ENCODE data around the gene KIZ.

KIZ gene, protein sequence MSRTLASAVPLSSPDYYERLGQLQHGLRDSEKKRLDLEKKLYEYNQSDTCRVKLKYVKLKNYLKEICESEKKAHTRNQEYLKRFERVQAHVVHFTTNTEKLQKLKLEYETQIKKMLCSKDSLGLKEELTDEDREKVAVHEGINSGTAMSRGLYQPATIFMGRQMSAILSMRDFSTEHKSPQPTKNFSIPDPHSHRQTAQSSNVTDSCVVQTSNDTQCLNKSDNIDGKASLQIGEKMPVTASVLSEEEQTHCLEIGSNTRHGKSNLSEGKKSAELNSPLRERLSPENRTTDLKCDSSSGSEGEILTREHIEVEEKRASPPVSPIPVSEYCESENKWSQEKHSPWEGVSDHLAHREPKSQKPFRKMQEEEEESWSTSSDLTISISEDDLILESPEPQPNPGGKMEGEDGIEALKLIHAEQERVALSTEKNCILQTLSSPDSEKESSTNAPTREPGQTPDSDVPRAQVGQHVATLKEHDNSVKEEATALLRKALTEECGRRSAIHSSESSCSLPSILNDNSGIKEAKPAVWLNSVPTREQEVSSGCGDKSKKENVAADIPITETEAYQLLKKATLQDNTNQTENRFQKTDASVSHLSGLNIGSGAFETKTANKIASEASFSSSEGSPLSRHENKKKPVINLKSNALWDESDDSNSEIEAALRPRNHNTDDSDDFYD

GRCh38 chr20:21125849-21126580 is at the start of gene KIZ:
TSS of gene KIZ (plus strand) at chr20:21126082. CDS start at chr20:21126116, 34 bp downstream.
- DNase-seq (ENCODE audit: low read depth in 3 of 3): peak; percentile 94 to 99 (median 98)

- DNase-seq (ENCODE audit: low read depth in 3 of 3): no peak
Measured at GRCh38 chr20:21077809-21078345, 48.0 kb upstream of the KIZ start.

DNA sequence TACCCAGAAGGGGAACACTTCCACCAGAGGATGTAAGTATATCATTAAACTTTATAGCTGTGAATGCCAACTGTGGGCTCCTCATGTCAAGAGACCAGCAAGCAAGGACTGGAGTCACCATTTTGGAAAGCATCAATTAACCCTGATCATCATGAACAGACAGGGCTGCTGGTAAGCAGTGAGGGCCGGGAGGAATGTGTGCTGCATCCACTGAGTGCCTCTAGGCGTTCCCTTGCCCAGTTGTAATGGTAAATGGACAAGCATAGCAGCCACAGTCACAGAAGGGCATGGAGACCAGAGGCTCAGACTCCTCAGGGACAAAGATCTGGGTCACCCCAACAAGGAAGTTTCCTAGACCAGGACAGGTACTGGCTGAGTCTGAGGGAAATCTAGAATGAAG is 43.3 kb upstream of the KIZ start:
- no peak for DNase-seq (ENCODE audit: low read depth in 3 of 3)

GRCh38 chr20:21083825-21084325 is 42.0 kb upstream of the KIZ start:
- DNase-seq (ENCODE audit: low read depth in 3 of 3): no peak

DNA sequence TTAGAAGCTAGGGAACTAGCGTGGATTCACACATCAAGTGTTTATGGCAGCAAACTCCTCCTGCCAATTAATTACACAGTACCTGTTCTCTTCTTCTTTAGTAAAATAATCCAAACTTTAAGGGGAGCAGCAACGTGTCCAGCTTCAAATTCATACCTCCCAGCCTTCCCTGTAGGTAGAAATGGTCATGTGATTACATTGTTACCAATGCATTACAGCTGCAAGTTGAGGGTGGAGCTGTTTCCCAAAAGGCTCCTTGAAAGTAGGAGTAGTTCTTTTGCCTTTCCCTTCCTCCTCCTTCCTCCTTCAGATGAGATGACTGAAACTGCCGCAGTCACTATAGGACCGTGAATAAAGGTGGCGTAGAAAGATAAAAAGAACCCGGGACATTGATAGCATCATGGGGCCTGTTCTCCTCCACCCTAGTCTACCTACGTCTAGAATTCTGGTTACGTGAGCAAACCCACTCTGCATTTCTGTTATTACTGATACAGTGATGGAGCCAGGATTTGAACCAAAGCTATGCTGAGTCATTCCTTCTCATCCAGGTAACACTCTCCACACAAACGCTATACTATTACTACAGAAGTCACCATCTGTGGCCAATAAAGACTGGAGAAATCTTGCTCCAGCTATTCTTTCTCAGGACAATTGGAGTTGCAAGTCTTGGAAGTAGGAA is 37.9 kb upstream of the KIZ start:
- no peak for DNase-seq (ENCODE audit: low read depth in 3 of 3)

- no peak for DNase-seq (ENCODE audit: low read depth in 3 of 3)
Measured at GRCh38 chr20:21089391-21089790, 36.5 kb upstream of the KIZ start.

GRCh38 chr20:21090111-21090618 is 35.7 kb upstream of the KIZ start:
- no peak for DNase-seq (ENCODE audit: low read depth in 3 of 3)

GRCh38 chr20:21090721-21091120 is 35.2 kb upstream of the KIZ start:
- DNase-seq (ENCODE audit: low read depth in 3 of 3): no peak

DNA sequence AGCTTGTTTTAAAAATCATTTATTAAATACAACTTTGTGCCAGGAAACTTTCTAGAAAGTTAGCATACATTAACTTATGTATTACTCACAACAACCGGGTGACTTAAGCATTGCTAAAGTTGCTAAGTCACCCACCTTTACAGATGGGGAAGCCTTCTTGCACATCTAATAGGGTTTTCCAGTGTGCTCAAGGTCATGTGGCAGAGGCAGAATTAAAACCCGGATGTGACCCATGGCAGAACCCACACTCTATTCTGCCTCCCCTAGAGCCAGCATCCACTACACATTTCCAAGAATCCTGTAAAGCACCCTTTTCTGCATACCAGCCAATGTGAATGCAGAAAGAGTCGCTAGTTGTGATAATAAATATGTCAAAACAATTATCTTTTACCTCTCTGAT is 33.1 kb upstream of the KIZ start:
- no peak for DNase-seq (ENCODE audit: low read depth in 3 of 3)

DNA sequence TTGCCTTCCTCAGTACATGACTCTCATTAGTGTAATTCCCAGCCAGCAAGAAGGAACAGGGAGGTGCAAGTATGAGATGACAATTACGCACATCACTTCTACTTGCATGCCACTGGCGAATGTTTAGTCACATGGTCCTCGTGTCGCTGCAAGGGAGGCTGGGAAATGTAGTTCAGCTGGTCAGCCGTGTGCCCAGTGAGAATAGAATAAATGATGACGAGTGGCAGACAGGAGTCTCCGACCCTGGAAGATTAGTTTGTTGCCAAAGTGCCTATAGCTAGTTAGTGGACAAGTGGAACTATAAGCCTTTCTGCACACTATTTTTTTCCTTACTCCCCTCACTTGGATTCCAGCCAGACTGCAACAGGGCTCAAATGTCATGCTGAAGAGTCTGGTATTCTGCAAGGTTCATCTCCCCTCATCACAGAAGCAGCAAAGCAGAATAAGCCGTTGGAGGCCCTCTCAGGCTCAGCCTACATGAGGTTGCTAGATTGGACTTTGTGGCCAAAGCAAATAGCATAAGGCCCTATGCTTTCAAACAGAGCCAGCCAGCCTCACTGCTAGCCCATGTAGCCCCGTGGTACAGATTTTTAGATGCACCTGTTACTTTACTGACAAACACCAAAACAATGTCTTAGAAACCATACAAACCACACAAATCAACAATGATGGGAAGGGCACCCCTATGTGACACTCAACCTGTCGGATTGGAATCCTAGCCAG is 29.4 kb upstream of the KIZ start:
- DNase-seq (ENCODE audit: low read depth in 3 of 3): no peak

DNA sequence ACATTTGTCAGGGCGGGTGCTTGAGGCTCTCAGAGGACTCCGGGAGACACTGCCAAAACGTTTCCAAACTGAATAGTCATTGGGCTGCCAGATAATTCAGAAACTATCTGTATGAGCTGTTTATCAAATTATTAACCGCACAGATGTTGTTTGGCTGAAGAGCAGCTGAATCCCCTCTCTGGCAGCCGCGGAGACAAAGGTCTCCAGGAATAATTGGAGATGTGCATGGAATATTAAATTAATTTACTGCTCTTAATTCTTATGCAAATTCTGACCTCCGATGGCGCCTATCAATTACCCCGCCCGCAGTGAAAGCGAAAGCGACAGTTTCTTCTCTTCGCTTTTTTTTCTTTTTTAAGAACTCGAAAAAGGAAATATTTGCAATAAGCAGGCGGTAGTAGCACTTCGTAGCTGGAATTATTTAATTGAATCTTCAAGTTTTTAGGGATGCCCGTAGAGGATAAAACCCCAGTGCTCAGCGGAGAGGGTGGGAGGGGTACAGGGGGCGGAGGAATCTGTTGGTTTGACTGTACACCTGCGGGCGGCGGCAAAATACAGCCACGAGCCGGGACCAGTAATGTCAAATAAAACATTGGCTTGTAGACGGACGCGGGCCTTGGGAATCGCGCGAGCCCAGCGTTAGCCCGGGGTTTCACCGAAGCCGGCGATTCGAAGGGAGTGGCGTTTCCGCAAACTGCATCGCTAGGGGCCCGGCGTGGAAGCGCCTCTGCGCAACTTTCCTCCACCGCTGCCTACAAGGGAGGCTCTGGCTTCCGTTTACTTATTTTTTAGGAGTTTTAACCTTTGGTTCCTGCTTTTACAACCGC is 25.9 kb upstream of the KIZ start:
- DNase-seq (ENCODE audit: low read depth in 3 of 3): no peak

DNA sequence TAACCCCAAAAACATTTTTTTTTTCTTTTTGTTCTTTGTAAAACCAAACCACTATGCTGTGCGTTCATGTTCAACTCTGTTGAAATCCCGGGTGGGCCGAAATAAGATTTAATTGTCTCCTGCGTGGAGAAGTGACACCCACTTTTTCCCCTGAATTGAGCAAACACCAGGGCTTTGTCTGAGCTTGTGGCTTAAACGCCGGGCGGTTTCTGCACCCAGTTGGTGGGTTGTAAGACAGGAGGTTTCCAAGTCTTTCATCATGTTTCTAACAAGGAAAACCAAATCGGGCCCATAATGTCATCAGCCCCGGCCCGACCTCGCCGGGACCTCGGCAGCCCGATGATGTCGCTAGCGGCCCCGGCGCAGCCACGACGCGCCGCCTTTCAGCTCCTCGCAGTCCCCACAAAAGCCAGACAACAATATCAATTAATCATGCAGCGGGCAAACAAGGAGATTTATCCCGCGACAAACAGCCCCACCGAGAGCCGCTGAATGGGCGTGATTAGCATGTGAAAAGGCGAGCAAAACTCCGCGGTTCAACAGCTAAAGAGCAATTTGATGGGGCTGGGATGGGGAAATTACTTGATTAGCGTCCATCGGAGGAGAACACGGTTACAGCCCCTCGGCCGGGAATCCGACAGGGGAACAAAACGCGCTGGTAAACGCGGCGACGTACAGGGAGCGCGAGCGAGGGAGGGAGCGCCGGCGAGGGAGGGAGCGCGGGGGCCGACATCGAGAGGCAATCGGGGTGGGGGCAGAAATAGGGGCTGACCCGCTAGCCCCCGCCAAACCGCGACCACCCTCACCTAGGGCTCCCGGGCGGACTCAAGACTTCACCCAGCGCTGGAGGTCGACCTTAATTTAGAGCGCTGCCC is 25.1 kb upstream of the KIZ start:
- no peak for DNase-seq (ENCODE audit: low read depth in 3 of 3)

- no peak for DNase-seq (ENCODE audit: low read depth in 3 of 3)
Measured at GRCh38 chr20:21101453-21101931, 24.4 kb upstream of the KIZ start.

- DNase-seq (ENCODE audit: low read depth in 3 of 3): no peak
Measured at GRCh38 chr20:21101932-21102575, 23.8 kb upstream of the KIZ start.

DNA sequence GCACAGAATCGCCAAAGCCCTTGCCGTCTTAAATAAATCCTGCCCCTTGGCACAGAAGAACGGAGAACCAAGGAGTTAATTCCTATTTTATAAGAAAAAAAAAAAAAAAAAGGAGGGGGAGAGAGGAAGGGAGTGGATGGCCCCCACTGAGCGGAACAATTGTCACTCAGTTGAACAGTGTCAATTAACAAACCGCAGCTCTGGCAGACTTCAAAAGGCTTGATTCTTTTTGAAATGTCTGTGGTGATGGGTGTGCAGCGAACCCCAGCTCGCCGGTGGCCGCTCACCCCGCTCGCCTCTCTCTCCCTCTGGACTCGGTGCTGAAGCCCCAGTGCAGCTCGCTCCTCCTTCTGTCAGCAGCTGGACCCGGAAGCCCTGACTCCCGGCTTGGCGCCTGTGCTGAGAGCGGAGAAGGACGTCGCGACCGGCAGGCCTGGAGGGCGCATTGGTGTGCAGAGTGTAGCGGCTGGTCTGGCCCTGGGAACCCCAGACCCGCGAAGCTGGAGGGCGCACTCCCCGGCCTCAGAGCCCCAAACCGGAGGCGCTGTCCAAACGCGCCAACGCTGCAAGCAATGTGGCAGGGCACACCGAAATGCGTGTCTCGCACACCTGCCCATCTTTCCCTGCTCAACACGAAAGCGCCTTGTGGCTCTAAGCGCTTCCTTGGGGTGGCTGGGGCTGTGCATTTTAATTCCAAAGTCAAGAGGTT is 23.1 kb upstream of the KIZ start:
- no peak for DNase-seq (ENCODE audit: low read depth in 3 of 3)

DNA sequence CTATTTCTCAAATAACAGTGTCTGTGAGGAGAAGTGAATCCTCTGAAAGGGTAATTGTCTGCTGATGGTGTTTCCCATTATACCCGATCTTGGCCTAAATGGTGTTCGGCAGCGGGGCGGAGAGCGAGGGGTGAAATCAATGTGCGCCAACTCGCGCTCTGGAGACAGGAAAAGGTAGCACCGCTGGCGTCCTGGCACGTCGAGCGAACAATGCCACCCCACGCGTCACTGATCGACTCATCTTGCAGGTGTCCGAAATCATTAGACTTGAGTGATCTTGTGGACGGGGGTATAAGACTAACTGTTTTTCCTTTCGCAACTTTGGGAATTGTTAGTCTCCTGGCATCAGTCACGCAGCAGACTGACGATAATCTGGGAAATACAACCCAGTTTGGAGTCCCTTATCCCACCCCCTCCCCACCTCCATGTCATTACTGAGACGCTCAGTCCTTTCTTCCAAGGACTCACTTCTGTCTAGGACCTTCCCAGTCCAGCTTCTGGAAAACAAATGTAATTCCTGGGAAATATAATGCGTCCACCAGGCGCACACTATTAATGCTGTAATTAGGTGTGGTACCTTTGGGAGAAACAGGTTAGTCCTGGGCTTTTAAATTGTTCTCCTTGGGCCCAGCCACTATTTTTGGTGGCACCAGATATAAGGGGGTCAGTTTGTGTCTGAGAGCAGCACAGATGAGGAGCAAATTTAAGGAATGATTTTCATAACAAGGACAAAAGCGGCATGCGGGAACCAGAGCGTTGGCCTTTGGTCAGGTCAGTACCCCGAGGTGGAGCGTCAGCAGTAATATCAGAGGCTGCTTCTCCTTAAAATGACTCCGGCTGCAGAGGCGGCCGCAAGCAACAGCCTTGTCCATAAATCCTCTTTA is 22.1 kb upstream of the KIZ start:
- DNase-seq (ENCODE audit: low read depth in 3 of 3): no peak

GRCh38 chr20:21104466-21104761 is 21.5 kb upstream of the KIZ start:
- no peak for DNase-seq (ENCODE audit: low read depth in 3 of 3)

Measured in stimulated activated CD4-positive, alpha-beta T cell treated with anti-CD3 and anti-CD28 coated beads, TNF-alpha, amount 100 ng/mL, for 48 hours (primary cell).